ENCODE data around the gene SLC6A19.

Gene SLC6A19

GRCh38 chr5:1201327-1202025 lies at the start of gene SLC6A19:
SLC6A19 (plus strand) TSS chr5:1201595; CDS start chr5:1201651, 56 bp downstream.
- H3K4me3 ChIP-seq (ENCODE audit: low read depth, low read length) = no peak within 1 kb of the TSS
- DNase-seq (ENCODE audit: low read depth) = no peak
- TF ChIP-seq, protein P1, sequence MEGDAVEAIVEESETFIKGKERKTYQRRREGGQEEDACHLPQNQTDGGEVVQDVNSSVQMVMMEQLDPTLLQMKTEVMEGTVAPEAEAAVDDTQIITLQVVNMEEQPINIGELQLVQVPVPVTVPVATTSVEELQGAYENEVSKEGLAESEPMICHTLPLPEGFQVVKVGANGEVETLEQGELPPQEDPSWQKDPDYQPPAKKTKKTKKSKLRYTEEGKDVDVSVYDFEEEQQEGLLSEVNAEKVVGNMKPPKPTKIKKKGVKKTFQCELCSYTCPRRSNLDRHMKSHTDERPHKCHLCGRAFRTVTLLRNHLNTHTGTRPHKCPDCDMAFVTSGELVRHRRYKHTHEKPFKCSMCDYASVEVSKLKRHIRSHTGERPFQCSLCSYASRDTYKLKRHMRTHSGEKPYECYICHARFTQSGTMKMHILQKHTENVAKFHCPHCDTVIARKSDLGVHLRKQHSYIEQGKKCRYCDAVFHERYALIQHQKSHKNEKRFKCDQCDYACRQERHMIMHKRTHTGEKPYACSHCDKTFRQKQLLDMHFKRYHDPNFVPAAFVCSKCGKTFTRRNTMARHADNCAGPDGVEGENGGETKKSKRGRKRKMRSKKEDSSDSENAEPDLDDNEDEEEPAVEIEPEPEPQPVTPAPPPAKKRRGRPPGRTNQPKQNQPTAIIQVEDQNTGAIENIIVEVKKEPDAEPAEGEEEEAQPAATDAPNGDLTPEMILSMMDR (IDR thresholded peaks at IDR 0.05; ENCODE audit: low read depth, low read length, missing control alignments) = no peak

GRCh38 chr5:1152156-1152555 lies 49.2 kb upstream of the SLC6A19 start:
- TF ChIP-seq, protein P1 (IDR thresholded peaks at IDR 0.05; ENCODE audit: low read depth, low read length, missing control alignments) = no peak
- H3K4me3 ChIP-seq (ENCODE audit: low read depth, low read length) = no peak overlapping the region
- DNase-seq (ENCODE audit: low read depth) = no peak

GRCh38 chr5:1152771-1153282 lies 48.6 kb upstream of the SLC6A19 start:
- DNase-seq (ENCODE audit: low read depth) = no peak
- no peak overlapping the region for H3K4me3 ChIP-seq (ENCODE audit: low read depth, low read length)
- TF ChIP-seq, protein P1 (IDR thresholded peaks at IDR 0.05; ENCODE audit: low read depth, low read length, missing control alignments) = no peak

DNA sequence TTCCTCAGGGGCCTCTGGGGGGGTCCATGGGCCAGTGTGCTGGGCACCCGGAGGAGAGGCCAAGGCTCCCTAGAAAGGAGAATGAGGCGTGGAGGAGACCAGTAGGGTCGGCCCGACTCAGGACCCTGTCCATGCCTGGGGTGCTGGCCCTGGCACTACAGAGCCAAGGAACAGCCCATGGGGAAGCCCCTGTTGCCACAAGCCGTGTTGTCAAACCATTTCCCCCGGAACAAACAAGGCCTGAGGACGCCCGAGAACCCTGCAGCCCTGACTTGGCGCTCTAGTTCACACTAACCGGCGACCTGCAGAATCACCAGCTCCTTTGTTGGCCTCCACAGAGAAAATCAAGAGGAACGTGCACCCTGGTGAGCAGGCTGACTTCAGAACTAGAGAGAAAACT lies 48.0 kb upstream of the SLC6A19 start:
- no peak for DNase-seq (ENCODE audit: low read depth)
- TF ChIP-seq, protein P1 (IDR thresholded peaks at IDR 0.05; ENCODE audit: low read depth, low read length, missing control alignments) = no peak
- no peak overlapping the region for H3K4me3 ChIP-seq (ENCODE audit: low read depth, low read length)

DNA sequence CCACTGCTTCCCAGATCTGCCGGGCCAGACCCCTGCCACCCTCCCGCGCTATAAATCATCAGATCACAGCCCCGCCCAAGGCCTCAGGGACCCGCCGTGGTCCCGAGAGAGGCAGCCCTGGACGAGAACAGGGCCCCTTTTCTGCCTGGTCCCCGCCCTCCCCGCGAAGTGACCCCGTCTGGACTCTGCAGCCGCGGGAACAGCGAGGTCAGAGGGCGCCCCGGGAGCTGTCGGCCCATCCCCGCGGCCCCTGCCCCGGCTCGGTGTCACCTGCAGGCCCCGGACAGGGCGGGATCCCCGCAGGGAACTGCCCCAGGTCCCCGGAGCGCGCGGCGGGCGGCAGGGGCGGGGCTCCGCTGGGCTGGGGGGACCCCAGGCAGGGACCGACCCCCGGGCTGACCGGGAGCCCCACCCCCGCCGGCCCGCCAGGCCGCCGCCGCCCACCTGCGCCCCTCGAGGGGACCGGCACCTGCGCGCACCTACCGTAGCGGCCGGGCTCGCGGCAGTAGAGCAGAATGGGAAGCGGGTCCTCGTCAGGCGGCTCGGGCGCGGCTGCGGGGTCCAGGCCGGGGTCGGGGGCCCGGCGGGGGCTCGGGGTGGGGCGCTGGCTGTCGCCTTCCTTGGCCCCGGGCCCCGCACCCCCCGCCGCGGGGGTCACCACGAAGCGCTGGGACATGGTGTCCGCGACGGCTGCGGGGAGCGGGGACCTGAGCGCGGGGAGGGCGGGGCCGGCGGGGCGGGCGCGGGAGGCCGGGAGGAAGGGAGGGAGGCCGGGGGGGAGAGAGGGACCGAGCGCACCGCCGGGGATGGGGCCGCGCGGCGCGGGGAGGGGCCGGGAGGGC lies 46.0 kb upstream of the SLC6A19 start:
- TF ChIP-seq, protein P1 (IDR thresholded peaks at IDR 0.05; ENCODE audit: low read depth, low read length, missing control alignments) = no peak
- no peak overlapping the region for H3K4me3 ChIP-seq (ENCODE audit: low read depth, low read length)
- no peak for DNase-seq (ENCODE audit: low read depth)

GRCh38 chr5:1156033-1156753 lies 45.2 kb upstream of the SLC6A19 start:
- H3K4me3 ChIP-seq (ENCODE audit: low read depth, low read length) = no peak overlapping the region
- no peak for DNase-seq (ENCODE audit: low read depth)
- TF ChIP-seq, protein P1 (IDR thresholded peaks at IDR 0.05; ENCODE audit: low read depth, low read length, missing control alignments) = no peak
